Psoas muscle (tissue), 8 donors: ENCODE data around the gene DNAH2. TPM values are rescaled to one million over a fixed set of nuclear protein-coding genes. Genes with fewer than 3 reads are reported as not detected.

Experiments
- ATAC-seq, 4 donors: fragments of 200-7000 bp; cut with Tn5 transposase; one replicate each; pipeline ENCODE4 v1.9.1; 2020; ENCODE audit warnings: moderate library complexity in 3 of 4, mild to moderate bottlenecking in 2 of 4
- DNase-seq, 2 donors: peaks; one replicate each; pipeline ENCODE4 v3.0.0-alpha.2; 2020
- H3K27ac ChIP-seq: fragments of 200-600 bp; one replicate; pipeline ENCODE4 v1.8.0; 2022
- H3K27me3 ChIP-seq, 3 donors: fragments of 200-600 bp in 1 of 3; one replicate each; pipeline versions ENCODE4 v1.6.1 to v1.8.0; 2013 to 2022; ENCODE audit warnings: low read length in 2 of 3, mild to moderate bottlenecking in 2 of 3, moderate library complexity in 1 of 3; ENCODE audit not compliant: insufficient read depth in 3 of 3
- H3K36me3 ChIP-seq, 2 donors: fragments of 200-600 bp in 1 of 2; one replicate each; pipeline versions ENCODE4 v1.6.1 to v1.8.0; 2013 to 2022; ENCODE audit warnings: low read depth in 1 of 2, mild to moderate bottlenecking in 1 of 2, moderate library complexity in 1 of 2; ENCODE audit not compliant: insufficient read depth in 1 of 2
- H3K4me1 ChIP-seq: fragments of 200-600 bp; one replicate; pipeline ENCODE4 v1.8.0; 2022
- H3K4me3 ChIP-seq: fragments of 200-600 bp; one replicate; pipeline ENCODE4 v1.8.0; 2022; ENCODE audit warnings: mild to moderate bottlenecking
- H3K9me3 ChIP-seq: fragments of 200-600 bp; one replicate; pipeline ENCODE4 v1.8.0; 2022
- WGBS, 3 donors: extraction: QIAGEN DNeasy Blood & Tissue Kit; methylation state at CpG; one replicate each; pipeline versions ENCODE4 v1.1.6 to v1.1.7; 2013; 5-methylcytosine and 5-hydroxymethylcytosine counted together
- intact Hi-C, 2 donors: fragments of 100-400 bp; cut with DNase I; formaldehyde crosslinking; loops; one replicate each; pipeline versions ENCODE4 v1.11.0 to v1.14.2; 2022
- polyA plus RNA-seq, 3 donors: library from polyadenylated mRNA; stranded (reverse); fragments of 200-250 nt; gene quantifications; one replicate each; pipeline ENCODE4 v1.2.3, GENCODE V29; 2013
- total RNA-seq, 4 donors: library from RNA; stranded (reverse); fragmentation: NEBNext Ultra II Directional in 2 of 4; extraction: Animal tissue kit (Norgen Biotek cat#: 25700) in 2 of 4; gene quantifications; one replicate each; pipeline versions ENCODE4 v1.2.1 to v1.2.4, GENCODE V29; 2021 to 2023
- TF ChIP-seq, protein P1 (sequence below): fragments of 200-600 bp; IDR thresholded peaks from one replicate; pipeline ENCODE4 v1.8.0; 2022; ENCODE audit warnings: antibody characterized with exemption
- donor health status: healthy with polysubstance abuse.
- donor health status: DM: no; HTN: no; CAD: no; lungs with moderate emphysema.
- donor health status: Bipolar disorder and iron deficiency.
- donor health status: healthy.
- donor health status: DM: yes; HTN: yes; CAD: no.
- donor health status: DM: no; HTN: no; CAD: no.
- donor health status: DM: no; HTN: no; CAD: no.
- donor health status: DM: yes; HTN: yes; CAD: no.

The DNAH2 gene
- total and polyA plus RNA-seq, 7 donors: 0.01 to 0.10 (median 0.06) TPM

DNA sequence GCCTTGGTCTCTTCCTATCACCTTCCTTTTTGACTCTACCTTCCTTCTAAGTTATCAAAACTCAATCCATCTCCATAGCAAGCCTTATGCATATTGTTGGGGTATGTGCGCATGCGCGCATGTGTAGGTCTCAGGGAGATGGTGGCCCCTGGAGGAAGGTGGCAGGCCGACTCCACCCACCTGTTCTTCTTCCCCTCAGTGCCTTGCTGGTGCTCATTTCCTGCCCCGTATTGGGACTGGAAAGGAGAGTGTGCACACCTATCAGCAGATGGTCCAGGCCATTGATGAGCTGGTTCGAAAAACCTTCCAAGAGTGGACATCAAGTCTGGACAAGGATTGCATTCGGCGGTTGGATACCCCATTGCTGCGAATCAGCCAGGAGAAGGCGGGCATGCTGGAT is 25.2 kb downstream of the DNAH2 start:
- no peak overlapping the region for H3K27ac ChIP-seq
- no peak for ATAC-seq
- no peaks in the 10 kb centered on the region for H3K36me3 ChIP-seq
- H3K4me3 ChIP-seq: no peak overlapping the region
- intact Hi-C loops: loop anchor here (5.0 to 10.0 kb wide), 3 partner anchors 80 to 312 kb away; no protein-coding TSS in a partner anchor
- TF ChIP-seq, protein P1, sequence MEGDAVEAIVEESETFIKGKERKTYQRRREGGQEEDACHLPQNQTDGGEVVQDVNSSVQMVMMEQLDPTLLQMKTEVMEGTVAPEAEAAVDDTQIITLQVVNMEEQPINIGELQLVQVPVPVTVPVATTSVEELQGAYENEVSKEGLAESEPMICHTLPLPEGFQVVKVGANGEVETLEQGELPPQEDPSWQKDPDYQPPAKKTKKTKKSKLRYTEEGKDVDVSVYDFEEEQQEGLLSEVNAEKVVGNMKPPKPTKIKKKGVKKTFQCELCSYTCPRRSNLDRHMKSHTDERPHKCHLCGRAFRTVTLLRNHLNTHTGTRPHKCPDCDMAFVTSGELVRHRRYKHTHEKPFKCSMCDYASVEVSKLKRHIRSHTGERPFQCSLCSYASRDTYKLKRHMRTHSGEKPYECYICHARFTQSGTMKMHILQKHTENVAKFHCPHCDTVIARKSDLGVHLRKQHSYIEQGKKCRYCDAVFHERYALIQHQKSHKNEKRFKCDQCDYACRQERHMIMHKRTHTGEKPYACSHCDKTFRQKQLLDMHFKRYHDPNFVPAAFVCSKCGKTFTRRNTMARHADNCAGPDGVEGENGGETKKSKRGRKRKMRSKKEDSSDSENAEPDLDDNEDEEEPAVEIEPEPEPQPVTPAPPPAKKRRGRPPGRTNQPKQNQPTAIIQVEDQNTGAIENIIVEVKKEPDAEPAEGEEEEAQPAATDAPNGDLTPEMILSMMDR: no peak
- peaks cover 0 to 24% (median 4%) of the 10 kb centered on the region in 3 donors for H3K27me3 ChIP-seq
- 71 to 79% (median 78%) methylated on average over 10 of the region's 10 CpGs for WGBS, 3 donors
- no peaks in the 10 kb centered on the region for H3K4me1 ChIP-seq
- DNase-seq: no peak
- H3K9me3 ChIP-seq: no peaks in the 10 kb centered on the region

DNA sequence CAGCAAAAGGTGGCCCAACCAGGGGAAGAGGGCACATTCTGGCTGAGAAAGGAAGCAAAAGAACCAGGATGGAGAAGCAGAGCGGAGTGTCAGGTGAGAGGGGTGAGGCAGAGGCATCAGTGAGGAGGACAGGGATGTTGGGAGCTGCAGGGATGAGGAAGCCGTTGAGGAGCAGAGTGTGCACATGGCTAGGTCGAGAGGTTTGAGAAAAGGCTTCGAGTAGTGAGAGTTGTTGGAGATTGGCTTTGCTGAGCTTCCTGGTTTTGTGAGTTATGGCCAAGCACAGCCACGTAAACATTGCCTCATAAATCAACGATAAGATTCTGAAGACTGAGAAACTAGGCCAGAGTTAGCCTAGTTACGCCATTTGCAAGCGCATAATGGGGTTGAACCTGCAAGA is 26.9 kb downstream of the DNAH2 start:
- WGBS, 3 donors: 73 to 77% (median 76%) methylated on average over 8 of the region's 8 CpGs

DNA sequence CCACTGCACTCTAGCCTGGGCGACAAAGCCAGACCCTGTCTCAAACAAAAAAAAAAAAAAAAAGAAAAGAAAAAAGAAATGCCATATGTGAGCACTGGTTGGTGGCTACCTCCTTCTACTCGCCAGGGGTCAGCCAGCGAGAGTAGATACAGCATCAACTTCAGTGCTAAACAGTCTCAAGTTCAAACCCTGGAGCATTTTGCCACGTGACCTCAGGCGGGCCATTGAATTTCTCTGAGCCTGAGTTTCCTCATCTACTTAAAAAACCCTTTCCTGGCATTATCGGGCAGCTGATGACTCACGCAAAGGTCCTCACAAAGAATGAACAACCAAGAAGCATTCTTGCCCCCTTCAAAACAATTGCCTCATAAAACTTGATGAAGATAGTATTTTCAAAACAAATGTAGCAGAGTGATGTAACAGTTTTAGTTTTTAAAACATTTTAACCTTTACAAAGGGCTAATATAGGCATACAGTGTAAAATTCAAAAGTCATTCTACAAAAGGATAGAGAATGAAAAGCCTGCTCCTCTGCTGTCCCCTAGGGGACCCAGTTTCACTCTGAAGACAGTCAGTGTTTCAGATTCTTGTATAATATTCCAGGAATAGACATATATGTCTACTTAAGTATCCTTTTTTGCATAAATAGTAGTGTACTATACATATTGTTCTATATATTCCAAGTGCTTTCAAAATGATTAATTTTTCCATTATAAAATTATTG is 28.4 kb downstream of the DNAH2 start:
- TF ChIP-seq, protein P1: no peak
- Histone ChIP-seq H3K36me3 (no peaks in the 10 kb centered on the region), H3K27ac (no peak overlapping the region), H3K4me3 (no peak overlapping the region), H3K9me3 (no peaks in the 10 kb centered on the region), H3K4me1 (no peaks in the 10 kb centered on the region), H3K27me3 (peaks cover 0 to 4% (median 4%) of the 10 kb centered on the region in 3 donors)
- ATAC-seq: no peak
- WGBS, 3 donors: 56 to 65% (median 63%) methylated on average over 7 of the region's 7 CpGs
- no peak for DNase-seq
- intact Hi-C loops: loop anchor here (5.0 to 10.0 kb wide), 2 partner anchors 241 to 309 kb away; no protein-coding TSS in a partner anchor

More for the DNA sequence above, 26.9 kb downstream of the DNAH2 start:
- Histone ChIP-seq H3K36me3 (no peaks in the 10 kb centered on the region), H3K4me3 (no peak overlapping the region), H3K27me3 (peaks cover 0 to 16% (median 4%) of the 10 kb centered on the region in 3 donors), H3K9me3 (no peaks in the 10 kb centered on the region), H3K4me1 (no peaks in the 10 kb centered on the region), H3K27ac (no peak overlapping the region)
- intact Hi-C loops: loop anchor here (5.0 to 10.0 kb wide), 3 partner anchors 78 to 310 kb away; no protein-coding TSS in a partner anchor
- ATAC-seq (no peak), DNase-seq (no peak)
- TF ChIP-seq, protein P1: no peak

GRCh38 chr17:7747635-7748071 is 30.1 kb downstream of the DNAH2 start:
- Histone ChIP-seq H3K4me1 (no peaks in the 10 kb centered on the region), H3K27me3 (peaks cover 0 to 4% (median 3%) of the 10 kb centered on the region in 3 donors), H3K4me3 (no peak overlapping the region), H3K36me3 (no peaks in the 10 kb centered on the region), H3K27ac (no peak overlapping the region), H3K9me3 (no peaks in the 10 kb centered on the region)
- 47 to 50% (median 49%) methylated on average over 4 of the region's 4 CpGs for WGBS, 3 donors
- DNase-seq (no peak), ATAC-seq (no peak)
- intact Hi-C loops: loop anchor here (5.0 to 10.0 kb wide), 2 partner anchors 240 to 307 kb away; no protein-coding TSS in a partner anchor
- TF ChIP-seq, protein P1: no peak
